Endothelial cell of umbilical vein (primary cell): ENCODE results near the gene ARFIP1. TPM values are rescaled to one million over a fixed set of nuclear protein-coding genes. Genes with fewer than 3 reads are reported as not detected.

Experiments
- BruUV-seq: library from RNA; stranded (reverse); fragments of 400-500 nt; replicated peaks from 2 replicates; lab custom pipeline; 2021; lab: Mats Ljungman, UMichigan
- CTCF ChIA-PET: fragments of 300-600, 350-600 bp; sonication (Branson Sonifier 250); formaldehyde crosslinking; loops from one replicate; lab custom pipeline; 2021; ENCODE audit warnings: antibody characterized with exemption, inconsistent platforms; lab: Charles Lee
- POLR2A ChIA-PET: fragments of 300-600, 350-600 bp; sonication (Branson Sonifier 250); formaldehyde crosslinking; loops from one replicate; lab custom pipeline; 2021; ENCODE audit warnings: antibody characterized with exemption, inconsistent platforms; lab: Charles Lee
- DNase-seq: peaks from one replicate; pipeline ENCODE4 v3.0.0-alpha.2; 2011; ENCODE audit warnings: low read depth, low spot score
- FAIRE-seq: peaks from 2 replicates; lab custom pipeline; 2011; peaks lifted over from hg19 to GRCh38; lab: Jason Lieb, UNC
- H2AFZ ChIP-seq: 2 replicates; pipeline ENCODE4 v1.6.0; 2012; ENCODE audit warnings: low read depth, low read length, control low read depth, inconsistent platforms
- H3K27ac ChIP-seq: 2 replicates; pipeline ENCODE4 v1.5.1; 2011; ENCODE audit warnings: low read depth, mild to moderate bottlenecking, control low read depth, low read length, moderate library complexity; ENCODE audit not compliant: insufficient read depth
- H3K27me3 ChIP-seq, 2 experiments: 2 replicates each; pipeline versions ENCODE4 v1.6.0 to v1.6.1; 2011; ENCODE audit warnings: low read length in 2 of 2, mixed read lengths in 1 of 2; ENCODE audit not compliant: control insufficient read depth in 2 of 2, insufficient read depth in 2 of 2
- H3K36me3 ChIP-seq, 2 experiments: 2 replicates in 1 of 2; 3 replicates in 1 of 2; pipeline ENCODE4 v1.5.1; 2011; ENCODE audit warnings: low read length in 2 of 2, mild to moderate bottlenecking in 1 of 2, moderate library complexity in 1 of 2; ENCODE audit not compliant: control insufficient read depth in 2 of 2, insufficient read depth in 2 of 2; ENCODE audit errors: extremely low read depth in 1 of 2
- H3K4me1 ChIP-seq: 3 replicates; pipeline ENCODE4 v1.5.1; 2011; ENCODE audit warnings: mild to moderate bottlenecking, low read length; ENCODE audit not compliant: control insufficient read depth, insufficient read depth; ENCODE audit errors: extremely low read depth
- H3K4me2 ChIP-seq: 2 replicates; pipeline ENCODE4 v1.6.1; 2011; ENCODE audit warnings: low read length, control low read depth, mixed read lengths; ENCODE audit not compliant: insufficient read depth
- H3K4me3 ChIP-seq, 3 experiments: fragments of 200-600 bp in 1 of 3; sonication (generic), shearing (Covaris generic) in 1 of 3; replicated peaks in 1 of 3; 2 replicates each; pipeline ENCODE4 v1.5.1; 2011 to 2016; ENCODE audit warnings: control low read depth in 3 of 3, low read length in 3 of 3, mild to moderate bottlenecking in 2 of 3, inconsistent platforms in 1 of 3, low read depth in 1 of 3, moderate library complexity in 1 of 3; ENCODE audit not compliant: insufficient read depth in 1 of 3
- H3K79me2 ChIP-seq: 2 replicates; pipeline ENCODE4 v1.6.0; 2012; ENCODE audit warnings: low read length, inconsistent platforms; ENCODE audit not compliant: control insufficient read depth, insufficient read depth
- H3K9ac ChIP-seq: replicated peaks from 2 replicates; pipeline ENCODE3; 2011; ENCODE audit warnings: low read length, control low read depth; ENCODE audit not compliant: insufficient read depth; ENCODE audit errors: extremely low read depth
- H3K9me1 ChIP-seq: replicated peaks from 3 replicates; pipeline ENCODE4 v1.6.0; 2011; ENCODE audit warnings: mild to moderate bottlenecking, low read length; ENCODE audit not compliant: control insufficient read depth, insufficient read depth; ENCODE audit errors: extremely low read depth
- H3K9me3 ChIP-seq: replicated peaks from 2 replicates; pipeline ENCODE4 v1.5.1; 2012; ENCODE audit warnings: low read length, inconsistent platforms; ENCODE audit not compliant: control insufficient read depth, insufficient read depth
- H4K20me1 ChIP-seq: replicated peaks from 2 replicates; pipeline ENCODE3; 2011; ENCODE audit warnings: mild to moderate bottlenecking, low read length; ENCODE audit not compliant: control insufficient read depth, insufficient read depth; ENCODE audit errors: extremely low read depth
- EZH2 ChIP-seq: IDR thresholded peaks from 2 replicates; pipeline ENCODE4 v1.6.1; 2012; ENCODE audit warnings: borderline replicate concordance, low read depth, mild to moderate bottlenecking, moderate library complexity, low read length, inconsistent platforms; ENCODE audit not compliant: severe bottlenecking
- FOS ChIP-seq: IDR thresholded peaks from 2 replicates; pipeline ENCODE4 v1.6.1; 2011; ENCODE audit warnings: mild to moderate bottlenecking, low read length, moderate library complexity, borderline replicate concordance; ENCODE audit not compliant: insufficient read depth
- GATA2 ChIP-seq: IDR thresholded peaks from 2 replicates; pipeline ENCODE4 v1.7.0; 2011; ENCODE audit warnings: low read depth, mild to moderate bottlenecking, moderate library complexity, mixed read lengths, low read length; ENCODE audit not compliant: insufficient read length, insufficient read depth
- JUN ChIP-seq: IDR thresholded peaks from 2 replicates; pipeline ENCODE4 v1.6.1; 2011; ENCODE audit warnings: borderline replicate concordance, low read depth; ENCODE audit not compliant: insufficient read length, insufficient read depth
- MYC ChIP-seq: IDR thresholded peaks from one replicate; pipeline ENCODE4 v1.6.1; 2011; ENCODE audit warnings: mild to moderate bottlenecking, low read depth, low read length
- POLR2A ChIP-seq: IDR thresholded peaks from 2 replicates; pipeline ENCODE4 v1.6.1; 2012; ENCODE audit warnings: low read depth, mild to moderate bottlenecking, control low read depth, low read length
- POLR2AphosphoS5 ChIP-seq: IDR thresholded peaks from 2 replicates; pipeline ENCODE4 v1.6.1; 2012; ENCODE audit warnings: low read depth, mild to moderate bottlenecking, control low read depth, low read length, moderate library complexity; ENCODE audit not compliant: insufficient read depth
- dilution Hi-C: fragments of 300-500 bp; cut with MboI; formaldehyde crosslinking; loops from one replicate; pipeline ENCODE4 v1.15.0; 2019; ENCODE audit warnings: low sequenced_read_pairs; ENCODE audit not compliant: extremely low pct_ligation_motif_present
- intact Hi-C: fragments of 100-400 bp; cut with micrococcal nuclease; formaldehyde crosslinking; loops from one replicate; pipeline ENCODE4 v1.10.0; 2022
- polyA plus RNA-seq, 4 experiments: library from polyadenylated mRNA; depleted of rRNA in 3 of 4; stranded (reverse) in 3 of 4; unstranded in 1 of 4; fragments of >200 nt; gene quantifications; 2 replicates each; pipeline versions ENCODE4 v1.2.1 to v1.2.3, GENCODE V29; 2011 to 2012; ENCODE audit warnings: missing spikeins in 1 of 4
- total RNA-seq: library from RNA; stranded (reverse); gene quantifications from 2 replicates; pipeline ENCODE4 v1.2.3, GENCODE V29; 2021
- TF ChIP-seq, protein P1 (sequence below): IDR thresholded peaks from 2 replicates; pipeline ENCODE4 v1.6.1; 2011; ENCODE audit not compliant: insufficient read depth, insufficient read length
- TF ChIP-seq, protein P2 (sequence below), 2 donors: IDR thresholded peaks; 1 replicate in 1 of 2; 2 replicates in 1 of 2; pipeline ENCODE4 v1.5.1; 2011; ENCODE audit warnings: low read length in 2 of 2, mild to moderate bottlenecking in 2 of 2, moderate library complexity in 2 of 2, control low read depth in 1 of 2, inconsistent platforms in 1 of 2, low read depth in 1 of 2; ENCODE audit not compliant: insufficient read depth in 1 of 2; ENCODE audit errors: extremely low read depth in 1 of 2

The ARFIP1 gene
- total and polyA plus RNA-seq, 2 donors (not counting 3 experiments of a cell fraction or from before 2014, with no cell fraction given) = 10.0 to 24.2 TPM

DNA sequence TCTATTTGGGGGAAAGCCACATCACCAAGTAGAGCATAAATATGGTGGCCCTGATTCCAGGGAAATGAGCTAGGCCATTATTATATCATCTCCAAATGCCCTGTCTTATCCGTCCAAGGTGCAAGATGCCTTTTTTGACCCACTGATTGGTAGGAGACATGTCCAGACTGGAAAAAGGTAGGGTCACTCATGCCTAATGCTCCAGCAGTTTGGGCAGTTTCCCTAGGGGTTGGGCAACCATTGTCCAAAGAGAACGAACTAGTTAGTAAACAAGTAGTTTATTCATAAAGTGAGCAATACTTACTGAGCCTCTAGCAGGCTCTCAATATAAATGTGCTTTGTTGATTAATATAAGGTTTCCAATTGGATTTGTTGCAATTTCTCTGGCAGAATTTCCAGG, 162.6 kb downstream of the ARFIP1 start:
- ChIA-PET CTCF (interaction anchor here (1.8 kb wide), 1 partner anchor 27 kb away, joined by 3 read pairs; no protein-coding TSS in a partner anchor), POLR2A (no interaction called here)
- peaks cover 46% of the 10 kb centered on the region in 2 experiments for H3K27me3 ChIP-seq
- no peaks in the 10 kb centered on the region for H3K79me2 ChIP-seq
- H4K20me1 ChIP-seq = no peaks in the 10 kb centered on the region
- no TSS peak for BruUV-seq
- no peak overlapping the region for H3K27ac ChIP-seq
- no peaks in the 10 kb centered on the region for H3K36me3 ChIP-seq
- intact Hi-C loops = no loop called here
- TF ChIP-seq JUN (no peak), GATA2 (no peak), FOS (no peak), POLR2A (no peak), EZH2 (no peak), POLR2AphosphoS5 (no peak), MYC (no peak)
- TF ChIP-seq, protein P1, sequence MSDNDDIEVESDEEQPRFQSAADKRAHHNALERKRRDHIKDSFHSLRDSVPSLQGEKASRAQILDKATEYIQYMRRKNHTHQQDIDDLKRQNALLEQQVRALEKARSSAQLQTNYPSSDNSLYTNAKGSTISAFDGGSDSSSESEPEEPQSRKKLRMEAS = no peak
- TF ChIP-seq, protein P2, sequence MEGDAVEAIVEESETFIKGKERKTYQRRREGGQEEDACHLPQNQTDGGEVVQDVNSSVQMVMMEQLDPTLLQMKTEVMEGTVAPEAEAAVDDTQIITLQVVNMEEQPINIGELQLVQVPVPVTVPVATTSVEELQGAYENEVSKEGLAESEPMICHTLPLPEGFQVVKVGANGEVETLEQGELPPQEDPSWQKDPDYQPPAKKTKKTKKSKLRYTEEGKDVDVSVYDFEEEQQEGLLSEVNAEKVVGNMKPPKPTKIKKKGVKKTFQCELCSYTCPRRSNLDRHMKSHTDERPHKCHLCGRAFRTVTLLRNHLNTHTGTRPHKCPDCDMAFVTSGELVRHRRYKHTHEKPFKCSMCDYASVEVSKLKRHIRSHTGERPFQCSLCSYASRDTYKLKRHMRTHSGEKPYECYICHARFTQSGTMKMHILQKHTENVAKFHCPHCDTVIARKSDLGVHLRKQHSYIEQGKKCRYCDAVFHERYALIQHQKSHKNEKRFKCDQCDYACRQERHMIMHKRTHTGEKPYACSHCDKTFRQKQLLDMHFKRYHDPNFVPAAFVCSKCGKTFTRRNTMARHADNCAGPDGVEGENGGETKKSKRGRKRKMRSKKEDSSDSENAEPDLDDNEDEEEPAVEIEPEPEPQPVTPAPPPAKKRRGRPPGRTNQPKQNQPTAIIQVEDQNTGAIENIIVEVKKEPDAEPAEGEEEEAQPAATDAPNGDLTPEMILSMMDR (IDR thresholded peaks at IDR 0.05; ENCODE audit: extremely low read depth in 1 of 2, insufficient read depth in 1 of 2, low read depth in 1 of 2, low read length in 2 of 2) = no peak
- no peaks in the 10 kb centered on the region for H3K9me3 ChIP-seq
- FAIRE-seq = no peak
- no peak for DNase-seq
- no peak overlapping the region for H3K4me2 ChIP-seq
- H3K9me1 ChIP-seq = no peaks in the 10 kb centered on the region
- dilution Hi-C loops = no loop called here
- no peak overlapping the region for H3K9ac ChIP-seq
- no peak overlapping the region for H3K4me3 ChIP-seq
- H3K4me1 ChIP-seq = peaks cover 9% of the 10 kb centered on the region
- no peak overlapping the region for H2AFZ ChIP-seq
